ENCODE measurements around the gene PSMC1. TPM values are rescaled to one million over a fixed set of nuclear protein-coding genes. Genes with fewer than 3 reads are reported as not detected.

PSMC1 gene
- total and polyA plus RNA-seq, 10 of the 15 experiments (the other 5 are each of a cell fraction or from before 2014, with no cell fraction given), result 97.4 to 286 (median 209) TPM

- Histone ChIP-seq H3K36me3 (ENCODE audit: control insufficient read depth in 2 of 2, insufficient read depth in 2 of 2, low read length in 1 of 2) (peaks cover 9 to 11% of the 10 kb centered on the region in 2 experiments), H3K27me3 (replicated peaks in 1 of 2; ENCODE audit: control insufficient read depth in 2 of 2, insufficient read depth in 2 of 2, low read length in 1 of 2) (no peaks in the 10 kb centered on the region), H2AFZ (ENCODE audit: control insufficient read depth, low read depth, low read length) (no peak overlapping the region), H3K4me2 (ENCODE audit: control insufficient read depth, insufficient read depth) (no peak overlapping the region), H3K9ac (ENCODE audit: control insufficient read depth, insufficient read depth, low read length) (no peak overlapping the region), H4K20me1 (ENCODE audit: control insufficient read depth, insufficient read depth) (no peaks in the 10 kb centered on the region), H3K4me1 (ENCODE audit: control insufficient read depth, insufficient read depth, low read length) (no peaks in the 10 kb centered on the region), H3K4me3 (no peak overlapping the region), H3K79me2 (ENCODE audit: control insufficient read depth, insufficient read depth, low read length) (no peaks in the 10 kb centered on the region), H3K27ac (ENCODE audit: control insufficient read depth, insufficient read depth) (no peak overlapping the region), H3K9me3 (replicated peaks; ENCODE audit: control insufficient read depth, insufficient read depth, low read length) (no peaks in the 10 kb centered on the region)
- ChIA-PET RAD21 (ENCODE audit: unreplicated experiment) (no interaction called here), CTCF (no interaction called here), SMC1A (ENCODE audit: uncharacterized antibody, unreplicated experiment) (no interaction called here), POLR2A (no interaction called here)
- in situ Hi-C loops (cut with MboI) (no loop called here), intact Hi-C loops (cut with micrococcal nuclease; ENCODE audit: unreplicated experiment) (no loop called here)
- ATAC-seq, result no peak
- BruUV-seq (replicated peaks), result no TSS peak
- TF ChIP-seq ZNF384 (IDR thresholded peaks at IDR 0.05; ENCODE audit: borderline replicate concordance, low read depth, low read length), result no peak
- TF ChIP-seq, protein P1, sequence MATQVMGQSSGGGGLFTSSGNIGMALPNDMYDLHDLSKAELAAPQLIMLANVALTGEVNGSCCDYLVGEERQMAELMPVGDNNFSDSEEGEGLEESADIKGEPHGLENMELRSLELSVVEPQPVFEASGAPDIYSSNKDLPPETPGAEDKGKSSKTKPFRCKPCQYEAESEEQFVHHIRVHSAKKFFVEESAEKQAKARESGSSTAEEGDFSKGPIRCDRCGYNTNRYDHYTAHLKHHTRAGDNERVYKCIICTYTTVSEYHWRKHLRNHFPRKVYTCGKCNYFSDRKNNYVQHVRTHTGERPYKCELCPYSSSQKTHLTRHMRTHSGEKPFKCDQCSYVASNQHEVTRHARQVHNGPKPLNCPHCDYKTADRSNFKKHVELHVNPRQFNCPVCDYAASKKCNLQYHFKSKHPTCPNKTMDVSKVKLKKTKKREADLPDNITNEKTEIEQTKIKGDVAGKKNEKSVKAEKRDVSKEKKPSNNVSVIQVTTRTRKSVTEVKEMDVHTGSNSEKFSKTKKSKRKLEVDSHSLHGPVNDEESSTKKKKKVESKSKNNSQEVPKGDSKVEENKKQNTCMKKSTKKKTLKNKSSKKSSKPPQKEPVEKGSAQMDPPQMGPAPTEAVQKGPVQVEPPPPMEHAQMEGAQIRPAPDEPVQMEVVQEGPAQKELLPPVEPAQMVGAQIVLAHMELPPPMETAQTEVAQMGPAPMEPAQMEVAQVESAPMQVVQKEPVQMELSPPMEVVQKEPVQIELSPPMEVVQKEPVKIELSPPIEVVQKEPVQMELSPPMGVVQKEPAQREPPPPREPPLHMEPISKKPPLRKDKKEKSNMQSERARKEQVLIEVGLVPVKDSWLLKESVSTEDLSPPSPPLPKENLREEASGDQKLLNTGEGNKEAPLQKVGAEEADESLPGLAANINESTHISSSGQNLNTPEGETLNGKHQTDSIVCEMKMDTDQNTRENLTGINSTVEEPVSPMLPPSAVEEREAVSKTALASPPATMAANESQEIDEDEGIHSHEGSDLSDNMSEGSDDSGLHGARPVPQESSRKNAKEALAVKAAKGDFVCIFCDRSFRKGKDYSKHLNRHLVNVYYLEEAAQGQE (IDR thresholded peaks at IDR 0.05; ENCODE audit: low read depth, low read length), result no peak
- TF ChIP-seq SPI1 (IDR thresholded peaks at IDR 0.05; ENCODE audit: borderline replicate concordance, insufficient read depth, low read depth, low read length), result no peak
- no peak for TF ChIP-seq PAX5 (IDR thresholded peaks at IDR 0.05; ENCODE audit: borderline replicate concordance, low read depth, low read length)
- TF ChIP-seq RCOR1 (conservative IDR thresholded peaks at IDR 0.05; ENCODE audit: low read depth, low read length), result no peak
- no peak for TF ChIP-seq NR2C2 (IDR thresholded peaks at IDR 0.05; ENCODE audit: borderline replicate concordance, control insufficient read depth, insufficient read length, low read depth)
- no peak for TF ChIP-seq POLR2AphosphoS2 (IDR thresholded peaks at IDR 0.05; ENCODE audit: low read depth, low read length)
- no peak for DNase-seq (ENCODE audit: low read depth, low spot score)
- FAIRE-seq, result no peak
- 84% methylated on average over 35 of the region's 35 CpGs for WGBS (ENCODE audit: insufficient coverage, insufficient replicate concordance, low lambda C conversion rate, missing lambda C conversion rate)
Measured at GRCh38 chr14:90278199-90279175, 22.1 kb downstream of the PSMC1 start.
